Fibroblast of skin of back (primary cell): Measurements from ENCODE around the gene VIPR2.
"Not testable (repeated sequence)": the region's sequence is repeated elsewhere in the genome, so short reads cannot be mapped to it uniquely, and the experiment has no call there.

Experiments used
- DNase-seq: peaks from one replicate; pipeline ENCODE4 v3.0.0-alpha.2; 2013

VIPR2 gene

GRCh38 chr7:159138508-159138907 lies 6.2 kb downstream of the VIPR2 start:
- DNase-seq, result no peak

- DNase-seq, result no peak
Measured at GRCh38 chr7:159137906-159138305, 6.8 kb downstream of the VIPR2 start.

DNA sequence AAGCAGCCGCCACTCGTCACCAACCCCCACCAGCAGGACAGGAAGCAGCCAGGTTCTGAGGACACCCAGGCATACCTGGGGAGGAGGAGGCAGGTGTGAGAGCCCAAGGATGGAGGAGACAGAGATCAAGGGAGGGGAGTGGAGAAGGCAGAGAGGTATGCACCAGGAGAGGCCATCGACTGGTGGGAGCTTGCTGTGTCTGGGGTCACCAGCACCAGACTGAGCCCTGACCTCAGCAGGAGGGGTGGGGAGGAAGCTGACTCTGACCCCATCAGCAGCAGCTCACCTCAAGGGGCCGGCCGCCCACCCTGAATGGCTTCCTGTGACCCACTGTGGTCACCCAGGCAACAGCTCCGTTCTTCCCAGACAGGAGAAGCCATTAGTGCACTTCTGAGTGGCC lies 7.8 kb downstream of the VIPR2 start:
- no peak for DNase-seq

DNA sequence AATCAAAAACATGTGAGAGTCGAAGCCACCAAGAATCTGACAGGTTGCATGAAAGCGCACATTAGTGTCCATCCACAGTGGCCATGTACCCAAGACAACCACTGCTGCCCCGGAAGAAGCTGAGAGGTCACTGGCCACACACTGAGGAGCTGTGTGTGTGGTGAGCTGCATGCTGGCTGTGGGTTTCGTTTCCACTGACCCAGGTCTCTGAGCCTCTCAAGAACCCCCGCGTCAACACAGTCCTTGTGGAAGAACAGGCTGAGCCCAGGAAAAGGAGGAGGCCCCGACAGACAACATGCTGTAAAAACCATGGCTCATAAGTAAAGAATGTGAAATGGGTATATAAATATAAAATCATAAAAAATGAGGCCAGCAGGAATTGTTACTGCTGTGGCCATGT lies 8.2 kb downstream of the VIPR2 start:
- DNase-seq, result no peak

DNA sequence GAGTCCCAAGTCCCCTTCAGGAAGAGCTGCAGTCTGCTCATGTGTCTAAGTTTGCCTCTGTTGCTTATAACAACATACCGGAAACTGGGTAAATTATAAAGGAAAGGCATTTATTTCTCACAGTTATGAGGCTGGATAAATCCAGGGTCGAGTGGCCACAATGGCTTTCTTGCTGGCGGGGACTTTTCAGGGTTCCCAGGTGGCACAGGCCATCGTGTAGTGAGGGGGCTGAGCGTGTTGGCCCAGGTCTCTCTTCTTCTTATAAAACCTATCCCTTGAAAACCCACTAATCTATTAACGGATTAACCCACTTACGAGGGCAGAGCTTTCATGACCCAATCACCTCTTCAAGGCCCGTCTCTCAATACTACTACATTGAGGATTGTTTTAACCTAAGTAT lies 8.7 kb downstream of the VIPR2 start:
- DNase-seq, result no peak

DNA sequence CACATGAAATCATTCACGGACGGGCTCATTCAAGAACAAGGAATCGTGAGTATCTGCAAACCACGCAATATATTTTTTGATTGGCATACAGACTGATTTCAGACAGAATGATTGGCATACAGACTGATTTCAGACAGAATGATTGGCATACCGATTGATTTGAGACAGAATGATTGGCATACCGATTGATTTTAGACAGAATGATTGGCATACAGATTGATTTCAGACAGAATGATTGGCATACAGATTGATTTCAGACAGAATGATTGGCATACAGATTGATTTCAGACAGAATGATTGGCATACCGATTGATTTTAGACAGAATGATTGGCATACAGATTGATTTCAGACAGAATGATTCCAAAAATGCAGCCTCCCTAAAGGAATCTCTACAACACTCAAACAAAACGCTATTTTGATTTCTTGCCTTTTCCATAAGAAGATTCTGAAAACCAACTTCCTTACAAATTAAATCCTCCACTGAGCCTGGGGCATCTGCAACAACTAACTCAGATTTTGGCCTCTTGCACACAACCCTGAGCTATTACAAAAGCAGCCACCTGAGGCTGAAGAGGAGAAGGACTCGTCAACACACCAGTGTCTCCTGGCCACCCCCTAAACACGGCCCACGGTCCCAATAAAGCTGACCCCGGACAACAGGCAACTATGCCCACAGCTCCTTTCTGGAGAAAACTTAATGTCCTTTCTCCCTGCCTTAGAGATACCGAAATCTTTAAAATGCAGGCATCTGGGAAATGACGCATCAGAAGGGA lies 11.8 kb downstream of the VIPR2 start:
- DNase-seq, result not testable (repeated sequence)

DNA sequence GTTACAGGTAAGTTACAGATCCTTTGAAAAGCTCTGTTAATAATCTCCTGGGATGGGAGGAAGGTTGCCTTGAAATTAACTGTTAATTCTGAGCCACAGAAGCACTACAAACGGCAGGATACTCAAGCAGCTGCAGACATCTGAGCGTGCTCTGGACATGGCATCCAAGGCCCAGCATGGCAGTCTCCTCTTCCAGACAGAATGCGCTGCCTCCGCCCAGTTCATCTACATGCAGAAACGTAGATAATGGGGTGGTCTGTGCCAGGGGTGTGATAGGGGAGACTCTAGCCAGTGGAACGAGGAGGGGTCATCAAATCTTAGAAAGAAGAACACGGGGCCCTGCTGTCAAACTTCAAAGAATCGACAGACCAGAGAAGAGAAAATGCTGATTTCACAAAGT lies 13.8 kb downstream of the VIPR2 start:
- DNase-seq, result no peak

DNA sequence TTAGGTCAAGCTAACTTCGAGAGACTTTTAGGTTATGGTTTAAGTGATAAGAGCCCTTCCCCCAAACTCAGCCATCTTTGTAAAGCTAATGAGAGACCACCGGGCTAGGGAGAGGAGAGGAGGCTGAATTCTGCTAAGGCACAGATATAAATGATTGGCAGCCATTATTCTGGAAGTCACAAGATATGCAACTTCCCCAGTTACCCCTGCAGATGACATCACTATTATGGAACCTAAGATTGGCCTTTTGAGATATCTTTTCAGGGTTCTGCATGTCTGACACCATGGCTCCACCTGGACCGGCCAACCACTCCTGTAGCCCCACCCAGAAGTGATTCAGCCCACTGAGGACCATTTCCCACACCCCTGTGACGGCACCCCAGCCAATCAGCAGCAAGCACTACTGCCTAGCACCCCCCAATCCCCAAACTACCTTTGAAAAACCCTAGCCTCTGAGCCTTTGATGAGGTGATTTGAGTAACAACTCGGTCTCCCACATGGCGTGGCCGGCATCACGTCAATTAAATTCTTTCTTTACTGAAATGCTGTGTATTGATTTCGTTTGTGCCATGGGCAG lies 14.4 kb downstream of the VIPR2 start:
- DNase-seq, result no peak

DNA sequence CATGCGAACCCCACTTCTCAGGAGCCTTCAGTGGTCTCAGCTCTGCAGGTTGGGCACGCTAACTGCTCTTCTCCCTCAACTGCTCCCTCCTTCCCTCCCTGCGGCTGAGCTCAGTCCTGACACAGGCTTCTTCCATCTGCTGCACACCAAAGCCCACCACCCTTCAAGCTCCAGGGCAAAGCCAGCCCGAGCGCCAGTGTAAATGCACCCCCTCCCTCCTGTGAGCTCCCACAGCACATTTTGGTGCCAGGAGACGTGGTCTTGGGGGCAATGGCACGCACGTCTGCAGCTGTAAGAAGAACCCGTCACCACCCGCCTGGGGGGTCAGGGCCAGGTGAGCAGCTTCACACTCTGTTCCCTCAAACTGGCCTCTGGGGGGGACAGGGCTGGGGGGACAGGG lies 15.9 kb downstream of the VIPR2 start:
- DNase-seq, result no peak

GRCh38 chr7:159127691-159128642 lies 16.7 kb downstream of the VIPR2 start:
- DNase-seq, result no peak

DNA sequence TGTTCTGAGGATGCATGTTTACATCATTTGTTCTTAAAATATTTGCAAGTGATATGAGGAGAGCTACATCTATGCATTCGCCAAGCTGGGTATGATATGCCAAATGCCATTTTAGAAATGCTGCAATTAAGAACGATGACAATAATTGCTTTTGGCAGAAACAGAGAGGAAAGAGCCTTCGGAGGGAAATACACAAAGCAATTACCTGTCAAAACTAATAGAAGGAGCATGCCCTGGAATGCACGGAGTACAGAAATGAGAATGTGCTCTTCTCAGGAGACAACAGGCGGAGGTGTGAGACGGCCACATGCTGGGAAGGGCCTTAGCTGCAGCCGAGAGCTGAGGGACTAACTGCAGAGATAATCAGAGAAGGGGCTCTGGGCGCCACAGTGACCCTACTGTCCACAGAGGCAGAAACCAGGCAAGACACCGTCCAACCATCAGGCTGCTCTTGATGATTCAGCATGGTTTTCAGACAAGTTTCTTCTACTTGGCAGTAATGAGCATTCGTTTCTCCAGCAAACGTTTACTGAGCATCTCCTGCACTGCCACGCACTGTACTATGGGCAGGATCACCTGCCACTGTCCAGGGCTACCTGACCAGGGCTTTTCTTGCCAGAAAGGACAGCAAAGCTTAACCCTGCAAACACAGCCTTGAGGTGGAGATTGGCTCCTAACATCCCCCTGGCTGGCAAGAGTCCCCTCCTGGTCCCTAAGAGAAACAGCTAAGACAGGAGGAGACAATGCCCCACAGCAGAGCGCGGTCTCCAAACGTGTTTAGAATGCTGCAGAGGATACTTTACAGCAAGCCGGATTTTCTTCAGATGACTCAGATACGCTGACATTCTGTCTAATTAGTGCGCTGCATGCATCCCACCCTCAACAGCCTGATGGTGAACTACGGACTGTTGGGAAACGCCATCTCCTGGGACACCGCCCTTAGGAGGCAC lies 18.1 kb downstream of the VIPR2 start:
- no peak for DNase-seq

- DNase-seq, result no peak
Measured at GRCh38 chr7:159125955-159126270, 18.8 kb downstream of the VIPR2 start.

- DNase-seq, result no peak
Measured at GRCh38 chr7:159125104-159125954, 19.3 kb downstream of the VIPR2 start.

- not testable (repeated sequence) for DNase-seq
Measured at GRCh38 chr7:159123793-159124192, 20.9 kb downstream of the VIPR2 start.

- not testable (repeated sequence) for DNase-seq
Measured at GRCh38 chr7:159123294-159123693, 21.4 kb downstream of the VIPR2 start.

DNA sequence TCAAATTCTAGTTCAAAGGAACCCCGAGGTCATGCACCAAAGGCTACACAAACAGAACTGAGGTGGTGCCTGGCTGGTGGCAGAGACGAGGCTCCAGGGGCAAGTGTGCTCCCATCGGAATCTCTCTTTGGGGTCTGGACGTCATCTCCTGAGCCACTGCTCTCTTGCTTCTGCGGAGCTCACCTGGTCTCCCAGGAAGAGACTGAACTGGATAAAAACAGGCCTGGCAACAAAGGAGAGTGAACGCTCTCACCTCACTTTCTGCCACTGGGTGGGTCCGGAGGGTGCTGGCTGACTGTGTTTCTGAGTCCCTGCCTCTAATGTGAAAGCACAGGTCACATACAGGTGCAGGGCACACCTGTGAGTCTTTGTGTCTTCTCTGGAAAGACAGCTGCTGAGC lies 22.4 kb downstream of the VIPR2 start:
- DNase-seq, result no peak

- no peak for DNase-seq
Measured at GRCh38 chr7:159121476-159121875, 23.2 kb downstream of the VIPR2 start.

GRCh38 chr7:159121068-159121467 lies 23.6 kb downstream of the VIPR2 start:
- no peak for DNase-seq

GRCh38 chr7:159120540-159120919 lies 24.1 kb downstream of the VIPR2 start:
- no peak for DNase-seq

DNA sequence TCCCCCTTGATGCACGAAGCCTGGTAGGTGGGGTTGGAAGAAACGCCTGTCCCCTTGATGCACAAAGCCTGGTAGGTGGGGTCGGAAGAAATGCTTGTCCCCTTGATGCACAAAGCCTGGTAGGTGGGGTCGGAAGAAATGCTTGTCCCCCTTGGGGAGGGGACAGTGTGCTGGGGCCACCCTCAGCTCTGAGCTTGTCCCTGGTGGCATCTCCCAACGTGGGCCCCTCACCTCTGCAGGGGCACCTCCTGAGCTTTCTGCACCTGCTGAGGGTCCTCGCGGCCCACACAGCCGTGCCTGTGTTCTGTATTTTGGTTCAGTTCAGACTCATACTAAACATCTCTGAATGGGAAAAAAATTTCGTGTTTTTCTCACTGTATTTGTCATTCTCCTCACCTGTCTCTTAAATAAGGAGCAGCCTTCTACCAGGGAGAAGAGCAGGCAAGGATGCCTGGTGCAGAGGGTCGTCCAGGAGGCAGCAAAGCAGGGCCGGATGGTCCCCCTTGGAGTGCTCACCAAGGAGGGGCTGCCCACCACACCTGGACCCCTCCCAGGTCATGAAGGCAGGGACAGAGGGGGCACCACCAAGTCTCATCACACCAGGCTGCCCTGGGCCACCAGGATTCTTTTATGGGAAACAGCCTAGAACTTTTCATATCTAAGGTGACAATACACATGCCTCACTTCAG lies 24.7 kb downstream of the VIPR2 start:
- DNase-seq, result no peak
